B cell (primary cell): ENCODE data around the gene IGF1R.

Source experiments
- CTCF ChIP-seq: fragments of 200-600 bp; IDR thresholded peaks from one replicate; pipeline ENCODE4 v1.8.0; 2022; ENCODE audit warnings: antibody characterized with exemption, mild to moderate bottlenecking
- EZH2 ChIP-seq: IDR thresholded peaks from 2 replicates; pipeline ENCODE4 v1.6.1; 2012; ENCODE audit warnings: borderline replicate concordance, low read depth, mild to moderate bottlenecking, moderate library complexity, low read length; ENCODE audit not compliant: insufficient read depth, poor library complexity, severe bottlenecking

- TF ChIP-seq CTCF (no peak), EZH2 (no peak)
Observed at GRCh38 chr15:98794748-98795147, 146.4 kb downstream of the IGF1R start.
